Measurements from ENCODE around the gene ZP4.

DNA sequence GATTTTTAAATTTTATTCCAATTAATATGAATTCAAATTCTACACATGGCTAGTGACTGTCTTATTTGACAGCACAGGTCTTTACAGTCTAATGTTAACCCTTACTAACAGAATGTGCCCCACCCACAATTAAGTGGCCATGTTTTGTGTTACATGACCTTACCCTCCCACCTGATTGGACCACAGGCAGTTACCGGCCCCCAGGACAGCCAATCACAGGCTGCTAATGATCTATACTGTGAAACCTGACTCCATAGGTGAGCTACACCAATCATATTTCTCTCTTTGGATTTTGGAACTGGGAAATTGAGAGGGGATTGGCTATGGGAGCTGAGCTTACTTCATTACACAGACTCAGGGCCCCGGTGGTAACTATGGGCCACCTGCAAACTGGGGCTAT is 27.5 kb downstream of the ZP4 start:
- TF ChIP-seq KMT2B (CRISPR knock-in tag; IDR thresholded peaks at IDR 0.05), result no peak
- TF ChIP-seq ZNF629 (CRISPR knock-in tag; conservative IDR thresholded peaks at IDR 0.05), result no peak
- TF ChIP-seq BRD4 (CRISPR knock-in tag; IDR thresholded peaks at IDR 0.05), result no peak
- no peak for TF ChIP-seq NR2C2 (CRISPR knock-in tag; IDR thresholded peaks at IDR 0.05; ENCODE audit: borderline replicate concordance)
- TF ChIP-seq ZNF570 (CRISPR knock-in tag; IDR thresholded peaks at IDR 0.05; ENCODE audit: borderline replicate concordance), result no peak
- no peak for TF ChIP-seq AHR (CRISPR knock-in tag; IDR thresholded peaks at IDR 0.05)
- no peak for TF ChIP-seq HNF4A (CRISPR knock-in tag; IDR thresholded peaks at IDR 0.05)
- TF ChIP-seq, protein P1, sequence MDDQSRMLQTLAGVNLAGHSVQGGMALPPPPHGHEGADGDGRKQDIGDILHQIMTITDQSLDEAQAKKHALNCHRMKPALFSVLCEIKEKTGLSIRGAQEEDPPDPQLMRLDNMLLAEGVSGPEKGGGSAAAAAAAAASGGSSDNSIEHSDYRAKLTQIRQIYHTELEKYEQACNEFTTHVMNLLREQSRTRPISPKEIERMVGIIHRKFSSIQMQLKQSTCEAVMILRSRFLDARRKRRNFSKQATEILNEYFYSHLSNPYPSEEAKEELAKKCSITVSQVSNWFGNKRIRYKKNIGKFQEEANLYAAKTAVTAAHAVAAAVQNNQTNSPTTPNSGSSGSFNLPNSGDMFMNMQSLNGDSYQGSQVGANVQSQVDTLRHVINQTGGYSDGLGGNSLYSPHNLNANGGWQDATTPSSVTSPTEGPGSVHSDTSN (CRISPR knock-in tag; IDR thresholded peaks at IDR 0.05; ENCODE audit: borderline replicate concordance), result no peak
- no peak for TF ChIP-seq CTCF (CRISPR knock-in tag; IDR thresholded peaks at IDR 0.05)
- TF ChIP-seq TP53 (CRISPR knock-in tag; conservative IDR thresholded peaks at IDR 0.05), result no peak
- no peak for TF ChIP-seq HMG20A (CRISPR knock-in tag; IDR thresholded peaks at IDR 0.05; ENCODE audit: borderline replicate concordance)
- TF ChIP-seq GMEB1 (CRISPR knock-in tag; IDR thresholded peaks at IDR 0.05; ENCODE audit: borderline replicate concordance), result no peak
- no peak for TF ChIP-seq TFE3 (CRISPR knock-in tag; IDR thresholded peaks at IDR 0.05)
- TF ChIP-seq POLR2AphosphoS5 (IDR thresholded peaks at IDR 0.05; ENCODE audit: low read depth, low read length), result no peak

Data from HepG2 (cell line).